ENCODE measurements around the gene GNG7. TPM values are rescaled to one million over a fixed set of nuclear protein-coding genes. Genes with fewer than 3 reads are reported as not detected.

Gene GNG7
- total RNA-seq, 1 donor from 2014 or later, result 11.3 TPM

DNA sequence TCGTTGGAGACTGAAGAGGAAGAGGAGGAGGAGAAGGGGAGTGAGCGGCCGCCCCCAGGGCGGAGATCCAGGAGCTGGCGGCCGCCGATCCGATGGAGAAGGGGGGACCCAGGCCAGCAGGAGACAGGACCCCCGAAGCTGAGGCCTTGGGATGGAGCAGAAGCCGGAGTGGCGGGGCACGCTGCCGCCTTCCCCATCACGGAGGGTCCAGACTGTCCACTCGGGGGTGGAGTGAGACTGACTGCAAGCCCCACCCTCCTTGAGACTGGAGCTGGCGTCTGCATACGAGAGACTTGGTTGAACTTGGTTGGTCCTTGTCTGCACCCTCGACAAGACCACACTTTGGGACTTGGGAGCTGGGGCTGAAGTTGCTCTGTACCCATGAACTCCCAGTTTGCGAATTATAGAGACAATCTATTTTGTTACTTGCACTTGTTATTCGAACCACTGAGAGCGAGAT lies 224.7 kb downstream of the GNG7 start:
- no peak overlapping the region for H3K27ac Mint-ChIP-seq
- H3K9me3 Mint-ChIP-seq (ENCODE audit: low read depth), result peaks cover 3% of the 10 kb centered on the region
- no peak for DNase-seq (ENCODE audit: low spot score, unreplicated experiment)
- H3K36me3 Mint-ChIP-seq (ENCODE audit: insufficient read depth), result no peaks in the 10 kb centered on the region
- TF ChIP-seq, protein P1, sequence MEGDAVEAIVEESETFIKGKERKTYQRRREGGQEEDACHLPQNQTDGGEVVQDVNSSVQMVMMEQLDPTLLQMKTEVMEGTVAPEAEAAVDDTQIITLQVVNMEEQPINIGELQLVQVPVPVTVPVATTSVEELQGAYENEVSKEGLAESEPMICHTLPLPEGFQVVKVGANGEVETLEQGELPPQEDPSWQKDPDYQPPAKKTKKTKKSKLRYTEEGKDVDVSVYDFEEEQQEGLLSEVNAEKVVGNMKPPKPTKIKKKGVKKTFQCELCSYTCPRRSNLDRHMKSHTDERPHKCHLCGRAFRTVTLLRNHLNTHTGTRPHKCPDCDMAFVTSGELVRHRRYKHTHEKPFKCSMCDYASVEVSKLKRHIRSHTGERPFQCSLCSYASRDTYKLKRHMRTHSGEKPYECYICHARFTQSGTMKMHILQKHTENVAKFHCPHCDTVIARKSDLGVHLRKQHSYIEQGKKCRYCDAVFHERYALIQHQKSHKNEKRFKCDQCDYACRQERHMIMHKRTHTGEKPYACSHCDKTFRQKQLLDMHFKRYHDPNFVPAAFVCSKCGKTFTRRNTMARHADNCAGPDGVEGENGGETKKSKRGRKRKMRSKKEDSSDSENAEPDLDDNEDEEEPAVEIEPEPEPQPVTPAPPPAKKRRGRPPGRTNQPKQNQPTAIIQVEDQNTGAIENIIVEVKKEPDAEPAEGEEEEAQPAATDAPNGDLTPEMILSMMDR (IDR thresholded peaks at IDR 0.05; ENCODE audit: unreplicated experiment), result no peak
- peaks cover 51% of the 10 kb centered on the region for H3K27me3 Mint-ChIP-seq
- H3K4me1 Mint-ChIP-seq (ENCODE audit: low read depth), result peaks cover 20% of the 10 kb centered on the region
- peak overlapping the region; percentile 68 for H3K4me3 Mint-ChIP-seq (ENCODE audit: low read depth)

DNA sequence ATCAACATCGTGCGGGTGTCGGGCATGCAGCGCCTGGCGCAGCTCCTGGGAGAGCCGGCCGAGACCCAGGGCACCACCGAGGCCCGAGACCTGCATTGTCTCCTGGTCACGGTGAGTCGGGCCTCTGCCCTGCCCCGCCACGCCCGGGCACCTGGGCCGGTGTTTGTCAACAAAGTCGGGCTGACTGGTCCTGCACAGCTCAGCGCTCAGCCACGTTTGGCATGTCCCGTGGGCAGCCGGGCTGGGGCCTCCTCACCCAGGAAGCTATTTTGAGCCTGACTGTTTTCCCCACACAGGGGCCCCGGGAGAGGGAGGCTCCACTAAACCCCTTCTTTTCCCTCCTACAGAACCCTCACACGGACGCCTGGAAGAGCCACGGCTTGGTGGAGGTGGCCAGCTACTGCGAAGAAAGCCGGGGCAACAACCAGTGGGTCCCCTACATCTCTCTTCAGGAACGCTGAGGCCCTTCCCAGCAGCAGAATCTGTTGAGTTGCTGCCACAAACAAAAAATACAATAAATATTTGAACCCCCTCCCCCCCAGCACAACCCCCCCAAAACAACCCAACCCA lies 225.3 kb downstream of the GNG7 start:
- DNase-seq (ENCODE audit: low spot score, unreplicated experiment), result no peak
- H3K9me3 Mint-ChIP-seq (ENCODE audit: low read depth), result no peaks in the 10 kb centered on the region
- H3K36me3 Mint-ChIP-seq (ENCODE audit: insufficient read depth), result no peaks in the 10 kb centered on the region
- TF ChIP-seq, protein P1 (IDR thresholded peaks at IDR 0.05; ENCODE audit: unreplicated experiment), result no peak
- H3K27ac Mint-ChIP-seq, result no peak overlapping the region
- peaks cover 52% of the 10 kb centered on the region for H3K27me3 Mint-ChIP-seq
- peak overlapping the region; percentile 85 for H3K4me3 Mint-ChIP-seq (ENCODE audit: low read depth)
- peaks cover 20% of the 10 kb centered on the region for H3K4me1 Mint-ChIP-seq (ENCODE audit: low read depth)

DNA sequence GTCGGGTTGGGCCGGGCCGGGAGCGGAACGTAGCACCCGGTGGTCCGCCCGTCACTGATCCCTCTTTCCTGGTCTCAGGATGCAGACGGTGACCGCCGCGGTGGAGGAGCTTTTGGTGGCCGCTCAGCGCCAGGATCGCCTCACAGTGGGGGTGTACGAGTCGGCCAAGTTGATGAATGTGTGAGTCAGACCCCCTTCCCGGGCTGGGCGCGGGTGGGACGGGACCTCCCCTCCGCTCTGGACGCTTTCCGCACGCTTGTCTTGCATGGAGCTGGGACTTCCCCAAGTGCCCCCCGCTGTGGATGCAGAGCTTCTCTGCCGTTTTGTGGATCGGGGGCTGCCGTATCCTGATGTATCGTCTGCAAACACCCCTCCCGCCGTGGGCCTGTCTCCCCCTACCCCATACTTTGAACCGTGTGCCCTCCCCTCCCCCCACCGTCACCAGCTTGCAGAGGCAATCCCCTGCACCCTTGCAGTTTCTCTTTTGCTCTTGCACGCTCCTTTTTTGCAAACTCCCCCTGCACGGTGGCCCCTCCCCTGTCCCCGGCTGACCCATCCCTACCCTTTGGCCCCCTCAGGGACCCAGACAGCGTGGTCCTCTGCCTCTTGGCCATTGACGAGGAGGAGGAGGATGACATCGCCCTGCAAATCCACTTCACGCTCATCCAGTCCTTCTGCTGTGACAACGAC lies 225.9 kb downstream of the GNG7 start:
- H3K9me3 Mint-ChIP-seq (ENCODE audit: low read depth), result no peaks in the 10 kb centered on the region
- peaks cover 20% of the 10 kb centered on the region for H3K4me1 Mint-ChIP-seq (ENCODE audit: low read depth)
- TF ChIP-seq, protein P1 (IDR thresholded peaks at IDR 0.05; ENCODE audit: unreplicated experiment), result no peak
- DNase-seq (ENCODE audit: low spot score, unreplicated experiment), result no peak
- H3K36me3 Mint-ChIP-seq (ENCODE audit: insufficient read depth), result no peaks in the 10 kb centered on the region
- H3K27ac Mint-ChIP-seq, result peak overlapping the region; percentile 88
- H3K4me3 Mint-ChIP-seq (ENCODE audit: low read depth), result peak overlapping the region; percentile 85
- peaks cover 52% of the 10 kb centered on the region for H3K27me3 Mint-ChIP-seq

DNA sequence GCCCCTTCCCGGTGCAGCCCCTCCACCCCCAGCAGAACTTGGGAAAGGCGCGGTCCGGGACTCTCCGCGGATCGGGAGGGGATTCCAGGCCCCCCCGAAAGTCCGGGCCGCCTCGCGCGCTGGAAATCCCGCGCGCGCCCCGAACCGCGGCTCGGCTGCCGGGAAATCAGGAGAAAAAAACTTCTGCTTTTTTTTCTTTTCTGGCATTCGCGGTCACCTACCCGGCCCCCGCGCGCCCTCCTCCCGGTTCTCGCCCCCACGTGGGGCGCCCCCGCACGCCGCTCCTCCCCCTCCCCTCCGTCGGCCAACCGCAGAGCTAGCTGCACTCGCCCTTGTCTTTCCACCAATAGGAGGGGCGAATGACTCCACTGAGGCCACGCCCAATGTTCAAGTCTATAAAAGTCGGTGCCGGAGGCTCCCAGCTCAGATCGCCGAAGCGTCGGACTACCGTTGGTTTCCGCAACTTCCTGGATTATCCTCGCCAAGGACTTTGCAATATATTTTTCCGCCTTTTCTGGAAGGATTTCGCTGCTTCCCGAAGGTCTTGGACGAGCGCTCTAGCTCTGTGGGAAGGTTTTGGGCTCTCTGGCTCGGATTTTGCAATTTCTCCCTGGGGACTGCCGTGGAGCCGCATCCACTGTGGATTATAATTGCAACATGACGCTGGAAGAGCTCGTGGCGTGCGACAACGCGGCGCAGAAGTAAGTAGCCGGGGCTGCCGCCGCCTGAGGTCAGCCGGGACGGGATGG lies 226.6 kb downstream of the GNG7 start, which contains the start of gene GADD45B:
TSS of gene GADD45B (plus strand) at position 426 of the 749 bp plus-strand sequence. CDS start at position 658, 232 bp downstream.
- peak within 1 kb of the TSS; percentile 85 for H3K4me3 Mint-ChIP-seq (ENCODE audit: low read depth)

More for the DNA sequence above, 226.6 kb downstream of the GNG7 start, which contains the start of gene GADD45B:
- peaks cover 20% of the 10 kb centered on the region for H3K4me1 Mint-ChIP-seq (ENCODE audit: low read depth)
- H3K9me3 Mint-ChIP-seq (ENCODE audit: low read depth), result no peaks in the 10 kb centered on the region
- DNase-seq (ENCODE audit: low spot score, unreplicated experiment), result peak; percentile 90
- no peaks in the 10 kb centered on the region for H3K36me3 Mint-ChIP-seq (ENCODE audit: insufficient read depth)
- peaks cover 46% of the 10 kb centered on the region for H3K27me3 Mint-ChIP-seq
- TF ChIP-seq, protein P1 (IDR thresholded peaks at IDR 0.05; ENCODE audit: unreplicated experiment), result no peak
- peak within 1 kb of the TSS; percentile 88 for H3K27ac Mint-ChIP-seq
